IPS DF 6.9 (cell line): ENCODE results near the gene SEC31A.
"Not testable (repeated sequence)": the region's sequence is repeated elsewhere in the genome, so short reads cannot be mapped to it uniquely, and the experiment has no call there.

Experiments used
- DNase-seq: peaks from one replicate; pipeline ENCODE4 v3.0.0-alpha.2; 2013; ENCODE audit warnings: low read depth, low spot score
- H3K27ac ChIP-seq: one replicate; pipeline ENCODE4 v1.5.1; 2013; ENCODE audit warnings: low read length, control low read depth
- H3K27me3 ChIP-seq: 2 replicates; pipeline ENCODE4 v1.6.1; 2013; ENCODE audit warnings: mild to moderate bottlenecking, low read length; ENCODE audit not compliant: control insufficient read depth, insufficient read depth
- H3K36me3 ChIP-seq: 2 replicates; pipeline ENCODE4 v1.6.1; 2013; ENCODE audit warnings: low read length; ENCODE audit not compliant: control insufficient read depth, insufficient read depth
- H3K4me1 ChIP-seq: 2 replicates; pipeline ENCODE4 v1.6.1; 2013; ENCODE audit warnings: low read length; ENCODE audit not compliant: control insufficient read depth, insufficient read depth
- H3K4me3 ChIP-seq: 2 replicates; pipeline ENCODE4 v1.5.1; 2013; ENCODE audit warnings: mild to moderate bottlenecking, low read length
- H3K9me3 ChIP-seq: 2 replicates; pipeline ENCODE4 v1.6.1; 2013; ENCODE audit warnings: low read length, inconsistent platforms; ENCODE audit not compliant: control insufficient read depth, insufficient read depth
- WGBS: extraction: QIAGEN DNeasy Blood & Tissue Kit; methylation state at CpG from one replicate; pipeline ENCODE4 v1.1.7; 2013; ENCODE audit warnings: mixed read lengths, missing lambda C conversion rate; ENCODE audit not compliant: insufficient read length, insufficient coverage; 5-methylcytosine and 5-hydroxymethylcytosine counted together

Gene SEC31A

DNA sequence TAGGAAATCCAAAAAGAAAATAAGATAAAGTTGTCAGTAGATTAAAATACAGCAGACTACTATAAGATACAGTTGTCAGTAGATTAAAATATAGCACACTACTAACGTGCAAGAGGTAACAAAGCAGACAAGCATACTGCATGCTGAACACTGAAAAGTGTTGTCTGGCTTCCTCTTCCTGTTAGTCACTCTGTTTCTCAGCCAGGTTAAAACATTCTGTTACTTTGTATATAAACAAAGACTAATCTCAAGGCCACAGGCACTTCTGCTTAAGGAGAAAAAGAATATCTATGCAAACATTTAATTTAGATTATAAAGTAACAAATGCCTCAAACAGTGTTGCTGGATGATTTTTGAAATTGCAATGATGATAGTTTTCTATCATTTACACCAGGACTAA is 51.3 kb downstream of the SEC31A start:
- no CpG with 5 or more reads among the region's 1 CpG for WGBS
- Histone ChIP-seq H3K27me3 (no peaks in the 10 kb centered on the region), H3K36me3 (peaks cover 12% of the 10 kb centered on the region; the same call in 1 of the 2 replicates), H3K4me3 (no peak overlapping the region), H3K9me3 (no peaks in the 10 kb centered on the region), H3K4me1 (no peaks in the 10 kb centered on the region), H3K27ac (no peak overlapping the region)
- no peak for DNase-seq

DNA sequence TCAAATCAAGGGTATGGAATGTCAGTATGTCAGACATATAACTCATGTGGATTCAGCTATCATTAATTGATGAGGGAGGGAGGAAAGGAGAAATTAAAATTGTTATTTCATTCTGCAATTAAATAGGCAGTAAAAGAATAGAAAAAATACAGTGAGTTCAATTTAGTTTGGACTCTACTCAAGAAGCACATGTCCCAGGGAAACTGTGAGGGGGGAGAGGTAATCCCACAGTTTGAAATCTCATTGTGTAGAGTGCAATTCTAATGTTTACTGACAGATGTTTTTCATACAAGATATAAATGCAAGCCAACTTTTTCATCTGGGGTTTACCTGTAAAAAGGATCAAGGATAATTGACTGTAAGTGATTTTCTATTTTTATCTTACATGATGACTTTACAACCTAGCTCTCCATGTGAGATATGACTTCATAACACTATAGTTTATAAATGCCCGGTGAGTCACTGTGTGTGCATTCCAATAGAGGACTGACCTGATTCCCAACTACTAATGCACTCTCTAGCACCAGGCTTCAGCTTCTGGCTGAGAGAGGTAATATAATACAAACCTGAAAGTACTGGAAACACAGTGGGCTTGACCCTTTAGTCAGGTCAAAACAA is 57.1 kb downstream of the SEC31A start:
- DNase-seq = no peak
- no CpG with 5 or more reads among the region's 1 CpG for WGBS
- H3K4me3 ChIP-seq = no peak overlapping the region
- H3K4me1 ChIP-seq = no peaks in the 10 kb centered on the region
- no peaks in the 10 kb centered on the region for H3K27me3 ChIP-seq
- no peaks in the 10 kb centered on the region for H3K9me3 ChIP-seq
- 0 out of 2 replicates have a peak, but pooled peaks cover 4% of the 10 kb centered on the region for H3K36me3 ChIP-seq
- H3K27ac ChIP-seq = no peak overlapping the region

GRCh38 chr4:82833060-82833459 is 57.9 kb downstream of the SEC31A start:
- not testable (repeated sequence) for H3K4me3 ChIP-seq, H3K27ac ChIP-seq, DNase-seq, H3K9me3 ChIP-seq, H3K27me3 ChIP-seq, H3K4me1 ChIP-seq, H3K36me3 ChIP-seq
- no CpG with 5 or more reads among the region's 4 CpGs for WGBS

DNA sequence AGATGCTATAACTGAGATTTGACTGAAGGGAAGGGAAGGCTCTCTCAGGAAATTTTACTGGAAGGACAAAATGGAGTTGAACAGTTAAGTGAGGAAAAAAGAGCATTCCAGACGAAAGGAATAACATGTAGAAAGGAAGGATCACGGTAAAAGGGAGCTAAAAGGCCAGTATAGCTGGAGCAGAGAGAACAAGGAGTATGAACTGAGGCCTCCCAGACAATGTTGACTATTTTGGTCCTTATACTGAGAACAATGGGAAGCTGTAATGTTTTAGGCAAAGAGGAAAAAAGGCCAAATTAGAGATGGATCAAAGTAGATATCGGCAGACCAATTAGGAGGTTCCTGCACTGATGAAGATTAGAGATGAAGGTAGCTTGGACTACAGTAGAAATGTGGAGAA is 65.5 kb downstream of the SEC31A start:
- no peaks in the 10 kb centered on the region for H3K27me3 ChIP-seq
- DNase-seq = no peak
- H3K4me3 ChIP-seq = no peak overlapping the region
- peaks cover 9% of the 10 kb centered on the region; the same call in 1 of the 2 replicates for H3K36me3 ChIP-seq
- no peaks in the 10 kb centered on the region for H3K9me3 ChIP-seq
- no peak overlapping the region for H3K27ac ChIP-seq
- WGBS = no CpG with 5 or more reads among the region's 3 CpGs
- H3K4me1 ChIP-seq = no peaks in the 10 kb centered on the region

DNA sequence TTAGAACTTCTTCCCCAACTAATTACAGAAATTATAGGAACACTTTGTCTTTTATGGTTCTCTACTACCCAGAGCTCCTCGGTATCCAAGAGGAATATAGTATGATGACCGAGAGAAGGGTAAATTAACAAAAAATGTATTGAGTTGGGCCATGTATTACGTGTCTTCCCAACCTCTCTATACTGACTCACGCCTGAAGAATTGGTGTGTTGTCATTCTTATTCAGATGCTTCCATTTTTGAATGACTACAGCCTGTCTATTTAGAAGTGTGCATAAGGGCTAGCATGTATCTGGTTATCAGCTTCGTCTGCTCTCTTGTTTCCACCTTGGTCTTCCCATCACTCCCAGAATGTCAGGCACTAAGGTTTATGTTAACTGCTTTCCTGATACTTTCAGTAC is 67.9 kb downstream of the SEC31A start:
- no peak for DNase-seq
- Histone ChIP-seq H3K27ac (no peak overlapping the region), H3K4me3 (no peak overlapping the region), H3K36me3 (peaks cover 9% of the 10 kb centered on the region; the same call in 1 of the 2 replicates), H3K27me3 (no peaks in the 10 kb centered on the region), H3K9me3 (no peaks in the 10 kb centered on the region), H3K4me1 (no peaks in the 10 kb centered on the region)
- WGBS = no CpG with 5 or more reads among the region's 5 CpGs

GRCh38 chr4:82820689-82821088 is 70.3 kb downstream of the SEC31A start:
- H3K36me3 ChIP-seq = peaks cover 6% of the 10 kb centered on the region; the same call in 1 of the 2 replicates
- H3K4me3 ChIP-seq = no peak overlapping the region
- WGBS = no CpG with 5 or more reads among the region's 2 CpGs
- no peaks in the 10 kb centered on the region for H3K4me1 ChIP-seq
- DNase-seq = no peak
- no peaks in the 10 kb centered on the region for H3K27me3 ChIP-seq
- no peaks in the 10 kb centered on the region for H3K9me3 ChIP-seq
- no peak overlapping the region for H3K27ac ChIP-seq

GRCh38 chr4:82818664-82819662 is 72.0 kb downstream of the SEC31A start:
- H3K27ac ChIP-seq = no peak overlapping the region
- H3K4me3 ChIP-seq = no peak overlapping the region
- H3K36me3 ChIP-seq = peaks cover 6% of the 10 kb centered on the region; the same call in 1 of the 2 replicates
- peaks cover 2% of the 10 kb centered on the region; the same call in 1 of the 2 replicates for H3K27me3 ChIP-seq
- WGBS = no CpG with 5 or more reads among the region's 2 CpGs
- H3K9me3 ChIP-seq = no peaks in the 10 kb centered on the region
- H3K4me1 ChIP-seq = no peaks in the 10 kb centered on the region
- DNase-seq = no peak

DNA sequence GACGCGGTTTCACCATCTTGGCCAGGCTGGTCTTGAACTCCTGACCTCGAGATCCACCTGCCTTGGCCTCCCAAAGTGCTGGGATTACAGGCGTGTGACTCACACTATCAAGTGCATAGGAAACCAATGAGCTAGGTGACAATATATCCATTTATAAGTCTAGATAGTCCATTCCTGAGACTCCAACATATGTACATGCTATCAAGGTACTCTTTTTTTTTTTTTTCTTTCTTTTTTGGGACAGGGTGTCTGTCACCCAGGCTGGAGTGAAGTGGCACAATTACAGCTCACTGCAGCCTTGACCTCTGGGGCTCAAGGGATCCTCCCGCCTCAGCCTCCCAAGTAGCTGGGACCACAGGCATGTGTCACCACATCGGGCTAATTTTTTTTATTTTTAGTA is 74.1 kb downstream of the SEC31A start:
- DNase-seq, H3K9me3 ChIP-seq, H3K27me3 ChIP-seq, H3K4me1 ChIP-seq, H3K4me3 ChIP-seq, H3K36me3 ChIP-seq, H3K27ac ChIP-seq: not testable (repeated sequence)
- whole genome bisulfite sequencing = no CpG with 5 or more reads among the region's 6 CpGs

DNA sequence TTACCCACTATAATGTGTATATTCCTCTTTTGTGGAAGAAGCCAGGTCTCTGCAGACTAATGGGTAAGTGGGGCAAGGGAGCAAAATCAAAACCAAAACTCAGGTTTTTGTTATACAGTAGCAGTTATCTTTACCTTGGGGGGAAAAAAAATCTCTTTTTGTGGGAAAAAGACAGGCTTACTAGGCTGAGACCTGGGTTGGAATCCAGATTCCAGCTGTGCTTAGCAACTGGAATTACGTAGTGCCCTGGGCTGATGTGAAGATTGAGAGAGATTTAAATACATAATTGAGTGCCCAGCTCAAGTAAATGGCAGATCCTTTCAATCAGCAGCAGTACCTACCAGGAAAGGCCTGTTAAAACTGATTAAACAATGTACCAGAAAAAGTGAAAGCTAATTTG is 76.9 kb downstream of the SEC31A start:
- Histone ChIP-seq H3K4me1 (no peaks in the 10 kb centered on the region), H3K27ac (no peak overlapping the region), H3K9me3 (no peaks in the 10 kb centered on the region), H3K36me3 (peaks cover 2% of the 10 kb centered on the region; the same call in 1 of the 2 replicates), H3K27me3 (peaks cover 22% of the 10 kb centered on the region), H3K4me3 (no peak overlapping the region)
- DNase-seq = no peak
- no CpG with 5 or more reads among the region's 1 CpG for WGBS

GRCh38 chr4:82811838-82812341 is 79.1 kb downstream of the SEC31A start:
- no peak overlapping the region for H3K27ac ChIP-seq
- H3K4me3 ChIP-seq = no peak overlapping the region
- no peaks in the 10 kb centered on the region for H3K4me1 ChIP-seq
- peaks cover 22% of the 10 kb centered on the region for H3K27me3 ChIP-seq
- DNase-seq = no peak
- 100% methylated on average over 2 of the region's 6 CpGs for WGBS
- no peaks in the 10 kb centered on the region for H3K36me3 ChIP-seq
- no peaks in the 10 kb centered on the region for H3K9me3 ChIP-seq
